GM12872 (cell line): Measurements from ENCODE around the gene CMYA5.

Source experiments
- CTCF ChIP-seq: IDR thresholded peaks from 3 replicates; pipeline ENCODE4 v1.5.1; 2011; ENCODE audit warnings: low read depth, mild to moderate bottlenecking, low read length, moderate library complexity; ENCODE audit not compliant: insufficient read depth

Gene CMYA5

GRCh38 chr5:79694652-79695051 lies 5.0 kb downstream of the CMYA5 start:
- no peak for TF ChIP-seq CTCF

- no peak for TF ChIP-seq CTCF
These were observed 5.9 kb downstream of the CMYA5 start for GRCh38 chr5:79695526-79695925.

DNA sequence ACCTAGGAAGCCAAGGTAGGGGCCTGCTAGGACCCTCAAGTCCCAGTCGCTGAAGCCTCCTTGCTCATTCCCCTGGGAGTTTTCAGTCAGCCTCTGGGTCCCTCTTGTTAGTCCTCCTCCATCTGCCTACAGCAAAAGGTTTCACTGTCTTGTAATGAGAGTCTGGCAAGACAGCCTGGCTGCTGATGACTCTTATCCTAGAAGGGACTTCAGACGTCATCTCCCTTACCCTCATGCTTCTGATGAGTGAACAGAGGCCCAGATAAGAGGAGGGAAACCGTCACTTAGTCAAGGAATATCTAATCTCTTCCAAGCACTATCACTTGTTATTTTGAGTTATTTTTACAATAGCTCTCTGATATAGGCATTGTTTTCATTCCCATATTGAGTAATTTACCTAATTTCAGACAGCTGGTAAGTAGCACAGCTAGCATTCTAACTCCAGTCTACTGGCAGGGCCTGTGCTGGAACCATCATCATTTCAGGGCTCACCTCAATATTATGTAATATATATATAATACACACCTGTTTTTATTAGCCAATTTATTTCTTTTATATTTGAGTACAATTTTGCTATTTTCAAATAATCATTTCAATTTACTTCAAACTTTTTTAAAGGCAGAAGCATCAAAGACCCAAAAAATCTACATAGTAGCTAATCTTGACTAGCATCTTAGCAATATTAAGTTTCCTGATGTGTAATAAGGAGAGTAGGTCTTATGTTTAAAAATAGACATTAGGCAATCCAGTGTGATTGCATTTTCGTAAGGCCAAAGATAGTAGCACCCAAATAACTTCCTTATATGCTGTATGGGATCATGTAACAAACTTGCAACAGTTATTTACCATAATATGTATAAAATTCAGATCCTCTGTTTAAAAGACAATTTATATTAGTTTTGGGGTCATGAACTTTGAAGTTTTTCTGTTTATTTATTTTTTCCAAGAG lies 7.9 kb downstream of the CMYA5 start:
- no peak for TF ChIP-seq CTCF

DNA sequence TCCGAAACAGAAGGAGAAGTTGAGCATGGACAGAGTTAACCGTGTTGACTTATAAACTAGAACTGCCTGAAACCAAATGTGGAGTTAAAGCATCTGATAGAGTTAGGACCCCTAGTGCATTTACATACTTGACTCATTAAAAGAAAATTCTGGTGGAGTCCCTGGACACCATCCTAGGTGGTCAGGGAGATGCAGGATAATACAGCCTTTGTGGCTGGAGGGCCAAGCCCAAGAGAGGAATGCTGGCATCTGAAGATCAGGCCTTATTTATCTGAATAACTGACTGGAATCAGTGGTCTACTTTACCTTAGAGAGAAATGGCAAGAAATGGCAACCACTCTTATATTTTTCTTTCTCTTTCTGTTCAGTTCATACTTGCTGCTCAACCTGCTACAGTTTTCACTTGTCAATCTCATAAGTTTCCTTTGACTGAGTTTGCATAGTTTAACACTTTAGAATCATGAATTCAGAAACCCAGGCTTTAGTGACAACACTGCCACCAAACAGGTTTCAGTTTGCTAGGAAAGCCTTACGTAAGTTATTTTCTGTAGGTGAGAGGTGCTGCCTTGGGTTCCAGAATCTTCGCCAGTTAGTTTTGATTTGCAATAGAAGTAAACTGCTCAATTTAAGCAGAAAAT lies 10.2 kb downstream of the CMYA5 start:
- TF ChIP-seq CTCF: no peak

DNA sequence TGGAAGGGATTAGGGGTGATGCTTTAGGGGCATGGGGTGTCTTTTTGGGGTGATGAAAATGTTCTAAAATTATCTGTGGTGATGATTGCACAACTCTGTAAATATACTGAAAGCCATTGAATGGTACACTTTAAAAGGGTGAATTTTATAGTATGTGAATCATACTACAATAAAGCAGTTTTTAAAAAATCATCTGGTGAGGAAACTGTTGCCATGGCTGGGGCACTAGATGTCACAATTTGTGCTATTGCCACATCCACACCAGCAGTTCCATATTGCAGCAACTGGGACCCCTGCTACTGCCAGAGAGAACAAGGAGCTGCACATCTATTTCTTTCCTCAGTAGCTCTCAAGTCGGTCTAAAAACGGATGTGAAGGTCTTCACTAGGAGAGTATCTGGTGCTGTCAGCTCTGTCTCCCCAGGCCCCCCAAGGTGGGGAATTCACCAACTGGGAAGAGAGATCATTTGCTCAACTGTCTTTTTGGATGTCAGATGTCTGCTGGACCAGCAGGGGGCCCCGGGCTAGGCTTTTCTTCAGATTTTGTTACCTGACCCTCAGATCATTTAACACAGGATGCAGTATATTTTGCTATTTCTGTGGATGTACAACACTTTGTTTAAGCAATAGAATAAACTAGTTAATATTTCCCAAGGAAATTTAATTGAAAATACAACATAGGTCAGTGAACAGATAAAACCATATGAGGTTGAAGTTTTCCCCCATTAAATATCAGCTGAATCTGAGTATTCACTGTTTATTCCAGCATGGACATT lies 13.2 kb downstream of the CMYA5 start:
- peak; percentile 62 for TF ChIP-seq CTCF

GRCh38 chr5:79703381-79703645 lies 13.7 kb downstream of the CMYA5 start:
- no peak for TF ChIP-seq CTCF

DNA sequence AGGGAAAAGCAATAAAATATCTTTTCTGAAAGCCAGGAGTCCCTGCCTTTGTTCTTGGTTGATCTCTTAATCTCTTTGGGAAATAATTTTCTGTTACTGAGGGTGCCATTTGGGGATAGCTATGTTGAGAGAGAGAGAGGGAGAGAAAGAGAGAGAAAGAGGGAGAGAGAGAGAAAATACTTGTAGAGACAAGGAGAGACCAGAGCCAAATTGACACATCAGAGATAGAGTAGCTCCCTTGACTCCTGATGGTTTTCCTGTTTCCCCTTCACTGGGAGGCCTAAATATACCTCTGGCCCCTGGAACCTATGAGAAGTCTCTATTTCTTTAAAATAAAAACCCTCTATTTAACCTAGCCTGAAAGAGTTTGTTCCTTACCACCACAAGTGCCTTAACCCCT lies 14.9 kb downstream of the CMYA5 start:
- TF ChIP-seq CTCF: no peak
